Calu3 (cell line): ENCODE measurements around the gene TBPL1. TPM values are rescaled to one million over a fixed set of nuclear protein-coding genes. Genes with fewer than 3 reads are reported as not detected.

Experiments used
- BruUV-seq: library from RNA; stranded (reverse); fragments of 400-500 nt; replicated peaks from 2 replicates; lab custom pipeline; 2021; lab: Mats Ljungman, UMichigan
- CTCF ChIA-PET: fragments of 300-600 bp; sonication (Branson Sonifier 250); formaldehyde crosslinking; loops from one replicate; lab custom pipeline; 2022; ENCODE audit warnings: antibody characterized with exemption; lab: Charles Lee
- DNase-seq: peaks from one replicate; pipeline ENCODE4 v3.0.0; 2022
- H3K27ac Mint-ChIP-seq: one replicate; pipeline ENCODE4 v1.8.0; 2022; ENCODE audit warnings: mixed read lengths; ENCODE audit not compliant: unreplicated experiment
- H3K27me3 Mint-ChIP-seq: one replicate; pipeline ENCODE4 v1.8.0; 2022; ENCODE audit warnings: mixed read lengths; ENCODE audit not compliant: unreplicated experiment
- H3K36me3 Mint-ChIP-seq: one replicate; pipeline ENCODE4 v1.8.0; 2022; ENCODE audit warnings: mild to moderate bottlenecking, moderate library complexity, mixed read lengths; ENCODE audit not compliant: insufficient read depth, unreplicated experiment
- H3K4me1 Mint-ChIP-seq: one replicate; pipeline ENCODE4 v1.8.0; 2022; ENCODE audit warnings: mild to moderate bottlenecking, low read depth, mixed read lengths; ENCODE audit not compliant: unreplicated experiment
- H3K4me3 Mint-ChIP-seq: one replicate; pipeline ENCODE4 v1.8.0; 2022; ENCODE audit warnings: mild to moderate bottlenecking, low read depth, moderate library complexity, mixed read lengths; ENCODE audit not compliant: unreplicated experiment
- H3K9me3 Mint-ChIP-seq: one replicate; pipeline ENCODE4 v1.8.0; 2022; ENCODE audit warnings: low read depth, mixed read lengths; ENCODE audit not compliant: unreplicated experiment
- intact Hi-C: fragments of 100-400 bp; cut with micrococcal nuclease; formaldehyde crosslinking; loops from one replicate; pipeline ENCODE4 v1.10.0; 2022; ENCODE audit not compliant: unreplicated experiment
- total RNA-seq: library from RNA; stranded (reverse); gene quantifications from 2 replicates; pipeline ENCODE4 v1.2.3, GENCODE V29; 2022
- TF ChIP-seq, protein P1 (sequence below): fragments of 200-600 bp; IDR thresholded peaks from one replicate; pipeline ENCODE4 v1.8.0; 2022; ENCODE audit warnings: antibody characterized with exemption; ENCODE audit not compliant: unreplicated experiment

TBPL1 gene
- total RNA-seq, 1 experiment from 2014 or later: 31.5 TPM

DNA sequence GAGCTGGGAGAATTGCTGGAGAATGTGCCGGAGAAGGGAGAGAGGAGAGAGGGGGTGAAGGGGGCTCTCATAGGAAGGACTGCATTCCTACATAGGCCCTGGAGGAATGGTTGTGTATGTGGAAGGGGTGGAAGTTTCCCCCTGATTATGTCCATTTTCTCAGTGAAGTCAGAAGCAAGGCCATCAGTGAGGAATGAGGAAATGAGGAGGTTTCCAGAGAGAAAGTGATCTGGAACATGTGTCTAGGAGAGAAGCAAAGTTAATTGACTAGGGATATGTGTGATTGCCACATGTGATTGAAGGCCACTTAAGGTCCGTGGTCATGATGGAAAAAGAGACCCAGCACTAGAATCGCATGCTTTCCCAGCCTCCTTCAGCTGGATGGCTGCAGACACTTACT is 42.3 kb downstream of the TBPL1 start:
- Mint-ChIP-seq H3K9me3 (no peaks in the 10 kb centered on the region), H3K4me1 (peaks cover 33% of the 10 kb centered on the region), H3K4me3 (no peak overlapping the region), H3K27ac (no peak overlapping the region), H3K27me3 (no peaks in the 10 kb centered on the region), H3K36me3 (no peaks in the 10 kb centered on the region)
- BruUV-seq: no TSS peak
- DNase-seq: no peak
- intact Hi-C loops: no loop called here
- TF ChIP-seq, protein P1, sequence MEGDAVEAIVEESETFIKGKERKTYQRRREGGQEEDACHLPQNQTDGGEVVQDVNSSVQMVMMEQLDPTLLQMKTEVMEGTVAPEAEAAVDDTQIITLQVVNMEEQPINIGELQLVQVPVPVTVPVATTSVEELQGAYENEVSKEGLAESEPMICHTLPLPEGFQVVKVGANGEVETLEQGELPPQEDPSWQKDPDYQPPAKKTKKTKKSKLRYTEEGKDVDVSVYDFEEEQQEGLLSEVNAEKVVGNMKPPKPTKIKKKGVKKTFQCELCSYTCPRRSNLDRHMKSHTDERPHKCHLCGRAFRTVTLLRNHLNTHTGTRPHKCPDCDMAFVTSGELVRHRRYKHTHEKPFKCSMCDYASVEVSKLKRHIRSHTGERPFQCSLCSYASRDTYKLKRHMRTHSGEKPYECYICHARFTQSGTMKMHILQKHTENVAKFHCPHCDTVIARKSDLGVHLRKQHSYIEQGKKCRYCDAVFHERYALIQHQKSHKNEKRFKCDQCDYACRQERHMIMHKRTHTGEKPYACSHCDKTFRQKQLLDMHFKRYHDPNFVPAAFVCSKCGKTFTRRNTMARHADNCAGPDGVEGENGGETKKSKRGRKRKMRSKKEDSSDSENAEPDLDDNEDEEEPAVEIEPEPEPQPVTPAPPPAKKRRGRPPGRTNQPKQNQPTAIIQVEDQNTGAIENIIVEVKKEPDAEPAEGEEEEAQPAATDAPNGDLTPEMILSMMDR: no peak
- CTCF ChIA-PET: no interaction called here

DNA sequence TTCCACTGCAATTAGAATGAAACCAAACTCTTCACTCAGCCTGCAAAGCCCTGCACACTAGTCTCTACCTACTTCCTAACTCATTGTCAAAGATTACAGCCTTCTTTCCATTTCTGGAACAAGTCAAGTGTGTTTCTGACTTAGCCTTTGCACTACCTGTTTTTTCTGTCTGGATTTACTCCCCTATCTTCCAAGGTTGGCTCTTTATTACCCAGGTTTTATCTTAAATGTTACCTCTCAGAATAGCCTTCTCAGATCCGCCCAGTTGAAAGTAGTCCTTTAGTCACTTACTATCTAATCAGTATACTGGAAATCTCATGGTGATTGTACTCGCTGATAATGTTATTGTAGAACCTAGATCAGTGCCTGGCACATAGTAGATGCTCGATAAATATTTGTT is 42.7 kb downstream of the TBPL1 start:
- no TSS peak for BruUV-seq

DNA sequence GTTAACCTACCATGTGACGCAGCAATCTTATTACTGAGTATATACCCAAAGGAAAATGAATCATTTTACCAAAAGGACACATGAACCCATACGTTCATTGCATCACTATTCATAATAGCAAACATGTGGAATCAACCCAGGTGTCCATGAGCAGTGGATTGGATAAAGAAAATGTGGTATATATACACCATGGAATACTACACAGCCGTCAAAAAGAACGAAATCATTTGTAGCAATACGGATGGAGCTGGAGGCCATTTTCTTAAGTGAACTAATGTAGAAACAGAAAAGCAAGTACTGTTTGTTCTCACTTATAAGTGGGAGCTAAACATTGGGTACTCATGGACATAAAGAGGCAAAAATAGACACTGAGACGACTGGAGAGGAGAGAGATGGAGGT is 44.2 kb downstream of the TBPL1 start:
- Mint-ChIP-seq H3K36me3 (peaks cover 6% of the 10 kb centered on the region), H3K4me3 (no peak overlapping the region), H3K27ac (no peak overlapping the region), H3K9me3 (no peaks in the 10 kb centered on the region), H3K27me3 (no peaks in the 10 kb centered on the region), H3K4me1 (peaks cover 42% of the 10 kb centered on the region)
- CTCF ChIA-PET: interaction anchor here (0.7 to 1.4 kb wide), 6 partner anchors 10 to 100 kb away, joined by 3 to 9 read pairs (median 5); no protein-coding TSS in a partner anchor
- BruUV-seq: no TSS peak
- DNase-seq: no peak
- TF ChIP-seq, protein P1: no peak
- intact Hi-C loops: no loop called here

More for the DNA sequence above, 42.7 kb downstream of the TBPL1 start:
- Mint-ChIP-seq H3K9me3 (no peaks in the 10 kb centered on the region), H3K4me3 (no peak overlapping the region), H3K36me3 (peaks cover 4% of the 10 kb centered on the region), H3K27ac (no peak overlapping the region), H3K27me3 (no peaks in the 10 kb centered on the region), H3K4me1 (peaks cover 38% of the 10 kb centered on the region)
- CTCF ChIA-PET: interaction anchor here (0.5 to 1.4 kb wide), 2 partner anchors 11 to 190 kb away, joined by 3 to 5 read pairs; no protein-coding TSS in a partner anchor
- TF ChIP-seq, protein P1: no peak
- DNase-seq: no peak
- intact Hi-C loops: no loop called here

DNA sequence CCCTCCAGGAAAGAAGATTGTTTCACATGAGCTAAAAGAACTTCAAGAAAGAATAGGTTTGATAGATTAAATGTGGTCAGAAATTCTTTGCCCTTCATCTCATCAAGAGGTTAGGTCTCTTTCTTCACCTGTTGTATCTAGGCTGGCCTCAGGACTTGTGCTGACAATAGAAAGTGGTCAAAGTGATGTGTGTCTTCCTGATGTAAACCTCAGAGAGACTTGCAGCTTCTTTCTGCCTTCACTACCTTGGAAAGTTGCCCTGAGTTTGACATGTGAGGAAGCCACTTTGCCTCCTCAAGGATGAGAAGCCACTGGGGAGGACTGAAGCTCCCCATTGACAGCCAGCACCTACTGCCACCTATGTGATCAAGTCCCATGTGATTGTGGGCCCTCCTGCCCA is 46.3 kb downstream of the TBPL1 start:
- peaks cover 6% of the 10 kb centered on the region for H3K36me3 Mint-ChIP-seq
- H3K4me3 Mint-ChIP-seq: no peak overlapping the region
- no peaks in the 10 kb centered on the region for H3K27me3 Mint-ChIP-seq
- DNase-seq: no peak
- no peaks in the 10 kb centered on the region for H3K9me3 Mint-ChIP-seq
- H3K27ac Mint-ChIP-seq: peak overlapping the region; percentile 80
- no TSS peak for BruUV-seq
- TF ChIP-seq, protein P1: no peak
- peaks cover 55% of the 10 kb centered on the region for H3K4me1 Mint-ChIP-seq
- CTCF ChIA-PET: interaction anchor here (0.8 to 1.3 kb wide), 5 partner anchors 19 to 65 kb away, joined by 3 to 6 read pairs (median 3); partner anchors contain the start of gene SLC2A12
- intact Hi-C loops: no loop called here
